B cell (primary cell): ENCODE measurements around the gene ADAMTS12. TPM values are rescaled to one million over a fixed set of nuclear protein-coding genes. Genes with fewer than 3 reads are reported as not detected.

Experiments
- ATAC-seq: fragments of 200-7000 bp; cut with Tn5 transposase; one replicate; pipeline ENCODE4 v1.10.0; 2021; ENCODE audit warnings: low read depth, mild to moderate bottlenecking, moderate number of reproducible peaks, moderate library complexity
- CTCF ChIA-PET: fragments of 350-600 bp; sonication (Branson Sonifier 250); formaldehyde crosslinking; loops from one replicate; lab custom pipeline; 2021; ENCODE audit warnings: antibody characterized with exemption, inconsistent platforms; lab: Charles Lee
- POLR2A ChIA-PET: fragments of 350-600 bp; sonication (Branson Sonifier 250); formaldehyde crosslinking; loops from one replicate; lab custom pipeline; 2021; ENCODE audit warnings: antibody characterized with exemption; lab: Charles Lee
- DNase-seq: peaks from one replicate; pipeline ENCODE4 v3.0.0; 2013
- H2AFZ ChIP-seq: 2 replicates; pipeline ENCODE4 v1.6.1; 2012; ENCODE audit warnings: mild to moderate bottlenecking, low read depth, low read length; ENCODE audit not compliant: insufficient read depth, poor library complexity, severe bottlenecking
- H3K27ac ChIP-seq, 2 donors: 1 replicate in 1 of 2; 2 replicates in 1 of 2; pipeline ENCODE4 v1.5.1; 2012 to 2013; ENCODE audit warnings: low read length in 2 of 2, mild to moderate bottlenecking in 2 of 2, moderate library complexity in 1 of 2
- H3K27me3 ChIP-seq, 4 experiments: fragments of 200-600 bp in 1 of 4; sonication (generic) in 1 of 4; replicated peaks in 1 of 4; 1 replicate in 2 of 4; 2 replicates in 2 of 4; pipeline versions ENCODE4 v1.6.1 to v1.7.0; 2013 to 2016; ENCODE audit warnings: low read length in 3 of 4, mild to moderate bottlenecking in 2 of 4, mixed read lengths in 1 of 4, moderate library complexity in 1 of 4; ENCODE audit not compliant: insufficient read depth in 4 of 4, control insufficient read depth in 3 of 4; ENCODE audit errors: control extremely low read depth in 1 of 4
- H3K36me3 ChIP-seq, 2 experiments: replicated peaks in 1 of 2; 1 replicate in 1 of 2; 2 replicates in 1 of 2; pipeline versions ENCODE4 v1.6.1 to v1.7.1; 2013; ENCODE audit warnings: low read length in 1 of 2; ENCODE audit not compliant: insufficient read depth in 2 of 2, control insufficient read depth in 1 of 2; ENCODE audit errors: control extremely low read depth in 1 of 2, extremely low read depth in 1 of 2
- H3K4me1 ChIP-seq, 2 donors: fragments of 200-600 bp in 1 of 2; sonication (generic) in 1 of 2; 1 replicate in 1 of 2; 2 replicates in 1 of 2; pipeline versions ENCODE4 v1.5.1 to v1.6.1; 2013 to 2017; ENCODE audit warnings: low read length in 2 of 2; ENCODE audit not compliant: control insufficient read depth in 2 of 2, insufficient read depth in 2 of 2
- H3K4me2 ChIP-seq: replicated peaks from 2 replicates; pipeline ENCODE3; 2012; ENCODE audit warnings: mild to moderate bottlenecking, low read depth, low read length; ENCODE audit not compliant: poor library complexity, severe bottlenecking
- H3K4me3 ChIP-seq, 5 experiments: fragments of 200-600 bp in 1 of 5; sonication (generic) in 1 of 5; 1 replicate in 3 of 5; 2 replicates in 2 of 5; pipeline versions ENCODE4 v1.5.1 to v1.7.0; 2011 to 2016; ENCODE audit warnings: low read length in 4 of 5, mild to moderate bottlenecking in 4 of 5, low read depth in 2 of 5, control low read depth in 1 of 5, moderate library complexity in 1 of 5; ENCODE audit not compliant: insufficient read depth in 1 of 5; ENCODE audit errors: control extremely low read depth in 1 of 5, extremely low read depth in 1 of 5
- H3K79me2 ChIP-seq: fragments of 200-600 bp; sonication (generic); one replicate; pipeline ENCODE4 v1.6.0; 2016; ENCODE audit warnings: low read length; ENCODE audit not compliant: control insufficient read depth, insufficient read depth
- H3K9ac ChIP-seq: fragments of 200-600 bp; sonication (generic); 2 replicates; pipeline ENCODE4 v1.6.1; 2017; ENCODE audit warnings: mild to moderate bottlenecking, low read length, moderate library complexity
- H3K9me3 ChIP-seq, 3 donors: one replicate each; pipeline versions ENCODE4 v1.6.1 to v1.7.1; 2013; ENCODE audit warnings: low read length in 2 of 3; ENCODE audit not compliant: control insufficient read depth in 2 of 3, insufficient read depth in 1 of 3; ENCODE audit errors: control extremely low read depth in 1 of 3
- H4K20me1 ChIP-seq: 2 replicates; pipeline ENCODE4 v1.6.0; 2012; ENCODE audit warnings: mild to moderate bottlenecking, low read length; ENCODE audit not compliant: insufficient read depth, control insufficient read depth, poor library complexity, severe bottlenecking
- H3K27ac Mint-ChIP-seq: one replicate; pipeline ENCODE4 v1.8.0; 2021; ENCODE audit warnings: mixed read lengths
- H3K27me3 Mint-ChIP-seq: one replicate; pipeline ENCODE4 v1.8.0; 2021; ENCODE audit warnings: mixed read lengths
- H3K4me1 Mint-ChIP-seq: one replicate; pipeline ENCODE4 v1.8.0; 2021; ENCODE audit warnings: mixed read lengths
- H3K4me3 Mint-ChIP-seq: one replicate; pipeline ENCODE4 v1.8.0; 2021; ENCODE audit warnings: mixed read lengths
- H3K9me3 Mint-ChIP-seq: one replicate; pipeline ENCODE4 v1.8.0; 2022; ENCODE audit warnings: mixed read lengths; ENCODE audit not compliant: insufficient read depth
- EZH2 ChIP-seq: IDR thresholded peaks from 2 replicates; pipeline ENCODE4 v1.6.1; 2012; ENCODE audit warnings: borderline replicate concordance, low read depth, mild to moderate bottlenecking, moderate library complexity, low read length; ENCODE audit not compliant: insufficient read depth, poor library complexity, severe bottlenecking
- WGBS: methylation state at CpG from one replicate; pipeline ENCODE4 v1.1.5; 2013; ENCODE audit warnings: missing lambda C conversion rate; ENCODE audit not compliant: insufficient coverage; 5-methylcytosine and 5-hydroxymethylcytosine counted together
- intact Hi-C: fragments of 100-400 bp; cut with micrococcal nuclease; formaldehyde crosslinking; loops from one replicate; pipeline ENCODE4 v1.10.0; 2022
- polyA plus RNA-seq: library from polyadenylated mRNA; depleted of rRNA; stranded (reverse); fragments of >200 nt; gene quantifications from 2 replicates; pipeline ENCODE4 v1.2.3, GENCODE V29; 2012
- total RNA-seq, 2 donors: library from RNA; stranded (reverse); fragments of 120-200 nt in 1 of 2; gene quantifications; 1 replicate in 1 of 2; 2 replicates in 1 of 2; pipeline versions ENCODE4 v1.2.3 to v1.2.4, GENCODE V29; 2013 to 2022
- TF ChIP-seq, protein P1 (sequence below): fragments of 200-600 bp; IDR thresholded peaks from one replicate; pipeline ENCODE4 v1.8.0; 2022; ENCODE audit warnings: antibody characterized with exemption, mild to moderate bottlenecking

The ADAMTS12 gene
- total and polyA plus RNA-seq, 2 donors (not counting 1 experiment from before 2014, with no cell fraction given), result not detected

DNA sequence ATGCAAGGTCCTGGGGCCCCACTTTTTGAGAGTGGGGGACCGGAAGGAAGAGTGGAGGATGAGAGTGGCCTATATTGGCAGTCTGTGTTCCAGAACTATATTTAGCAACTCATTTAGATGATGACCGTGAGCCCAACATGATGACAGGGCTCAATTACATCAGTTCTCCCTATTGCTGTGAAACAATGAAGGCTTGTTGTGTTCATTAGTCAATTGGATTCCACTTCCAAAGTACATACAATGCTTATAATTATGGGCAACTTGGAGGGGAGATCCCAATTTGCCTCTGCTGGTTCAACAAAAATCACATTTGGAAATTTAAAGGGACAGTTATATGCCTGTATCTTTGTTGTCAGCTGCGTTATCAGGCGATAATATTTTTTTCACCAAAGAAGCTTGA, 360.0 kb downstream of the ADAMTS12 start:
- intact Hi-C loops, result no loop called here
- H3K36me3 ChIP-seq, result no peaks in the 10 kb centered on the region
- H4K20me1 ChIP-seq, result no peaks in the 10 kb centered on the region
- H3K9me3 ChIP-seq, result no peaks in the 10 kb centered on the region
- no peaks in the 10 kb centered on the region for H3K4me1 Mint-ChIP-seq
- no peak overlapping the region for H3K4me3 ChIP-seq
- H3K9me3 Mint-ChIP-seq, result no peaks in the 10 kb centered on the region
- ChIA-PET CTCF (no interaction called here), POLR2A (no interaction called here)
- H3K4me3 Mint-ChIP-seq, result no peak overlapping the region
- no peaks in the 10 kb centered on the region for H3K4me1 ChIP-seq
- H3K27me3 Mint-ChIP-seq, result peaks cover 8% of the 10 kb centered on the region
- no peak for ATAC-seq
- no peak overlapping the region for H3K27ac Mint-ChIP-seq
- H3K27me3 ChIP-seq, result peaks cover 0 to 3% (median 0%) of the 10 kb centered on the region in 4 experiments
- TF ChIP-seq, protein P1, sequence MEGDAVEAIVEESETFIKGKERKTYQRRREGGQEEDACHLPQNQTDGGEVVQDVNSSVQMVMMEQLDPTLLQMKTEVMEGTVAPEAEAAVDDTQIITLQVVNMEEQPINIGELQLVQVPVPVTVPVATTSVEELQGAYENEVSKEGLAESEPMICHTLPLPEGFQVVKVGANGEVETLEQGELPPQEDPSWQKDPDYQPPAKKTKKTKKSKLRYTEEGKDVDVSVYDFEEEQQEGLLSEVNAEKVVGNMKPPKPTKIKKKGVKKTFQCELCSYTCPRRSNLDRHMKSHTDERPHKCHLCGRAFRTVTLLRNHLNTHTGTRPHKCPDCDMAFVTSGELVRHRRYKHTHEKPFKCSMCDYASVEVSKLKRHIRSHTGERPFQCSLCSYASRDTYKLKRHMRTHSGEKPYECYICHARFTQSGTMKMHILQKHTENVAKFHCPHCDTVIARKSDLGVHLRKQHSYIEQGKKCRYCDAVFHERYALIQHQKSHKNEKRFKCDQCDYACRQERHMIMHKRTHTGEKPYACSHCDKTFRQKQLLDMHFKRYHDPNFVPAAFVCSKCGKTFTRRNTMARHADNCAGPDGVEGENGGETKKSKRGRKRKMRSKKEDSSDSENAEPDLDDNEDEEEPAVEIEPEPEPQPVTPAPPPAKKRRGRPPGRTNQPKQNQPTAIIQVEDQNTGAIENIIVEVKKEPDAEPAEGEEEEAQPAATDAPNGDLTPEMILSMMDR, result no peak
- no peak for TF ChIP-seq EZH2
- H2AFZ ChIP-seq, result no peak overlapping the region
- H3K4me2 ChIP-seq, result no peak overlapping the region
- no peak overlapping the region for H3K27ac ChIP-seq
- no peak for DNase-seq
- no peaks in the 10 kb centered on the region for H3K79me2 ChIP-seq
- no peak overlapping the region for H3K9ac ChIP-seq
- WGBS, result no CpG with 5 or more reads among the region's 4 CpGs

DNA sequence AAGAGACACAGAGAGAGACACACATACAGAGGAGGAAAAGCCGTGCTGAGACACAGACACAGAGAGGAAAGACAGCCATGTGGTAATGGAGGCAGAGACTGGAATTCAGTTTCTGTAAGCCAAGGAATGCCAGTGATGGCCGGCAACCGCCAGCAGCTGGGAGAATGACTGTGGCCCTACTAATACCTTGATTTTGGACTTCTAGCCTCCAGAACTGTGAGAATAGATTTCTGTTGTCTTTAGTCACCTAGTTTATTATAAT, 360.8 kb downstream of the ADAMTS12 start:
- WGBS, result 97% methylated on average over 3 of the region's 3 CpGs
- no peaks in the 10 kb centered on the region for H3K9me3 Mint-ChIP-seq
- no peaks in the 10 kb centered on the region for H3K4me1 Mint-ChIP-seq
- Histone ChIP-seq H3K9ac (no peak overlapping the region), H2AFZ (no peak overlapping the region), H3K79me2 (no peaks in the 10 kb centered on the region), H4K20me1 (no peaks in the 10 kb centered on the region), H3K9me3 (no peaks in the 10 kb centered on the region), H3K27me3 (peaks cover 0 to 3% (median 0%) of the 10 kb centered on the region in 4 experiments), H3K4me2 (no peak overlapping the region), H3K27ac (no peak overlapping the region), H3K36me3 (no peaks in the 10 kb centered on the region), H3K4me1 (no peaks in the 10 kb centered on the region), H3K4me3 (no peak overlapping the region)
- H3K27ac Mint-ChIP-seq, result no peak overlapping the region
- ATAC-seq (no peak), DNase-seq (no peak)
- peaks cover 5% of the 10 kb centered on the region for H3K27me3 Mint-ChIP-seq
- ChIA-PET POLR2A (no interaction called here), CTCF (no interaction called here)
- intact Hi-C loops, result no loop called here
- no peak overlapping the region for H3K4me3 Mint-ChIP-seq
- no peak for TF ChIP-seq EZH2
- TF ChIP-seq, protein P1, result no peak
